Activated CD4-positive, alpha-beta T cell treated with anti-CD3 and anti-CD28 coated beads for 36 hours (primary cell): ENCODE results near the gene PPP1R11. TPM values are rescaled to one million over a fixed set of nuclear protein-coding genes. Genes with fewer than 3 reads are reported as not detected.
"Not testable (repeated sequence)": the region's sequence is repeated elsewhere in the genome, so short reads cannot be mapped to it uniquely, and the experiment has no call there.

Source experiments
- ATAC-seq: fragments of 200-7000 bp; cut with Tn5 transposase; one replicate; pipeline ENCODE4 v1.10.0; 2021; ENCODE audit warnings: mild to moderate bottlenecking, moderate library complexity
- CTCF ChIA-PET: fragments of 350-600 bp; sonication (Branson Sonifier 250); formaldehyde crosslinking; loops from one replicate; lab custom pipeline; 2021; ENCODE audit warnings: antibody characterized with exemption; lab: Charles Lee
- POLR2A ChIA-PET: fragments of 350-600 bp; sonication (Branson Sonifier 250); formaldehyde crosslinking; loops from one replicate; lab custom pipeline; 2021; ENCODE audit warnings: antibody characterized with exemption, inconsistent platforms; lab: Charles Lee
- DNase-seq: peaks from one replicate; pipeline ENCODE4 v3.0.0-alpha.2; 2020
- H3K27ac Mint-ChIP-seq: one replicate; pipeline ENCODE4 v1.8.0; 2021; ENCODE audit warnings: mixed read lengths
- H3K27me3 Mint-ChIP-seq: one replicate; pipeline ENCODE4 v1.8.0; 2021; ENCODE audit warnings: mixed read lengths
- H3K36me3 Mint-ChIP-seq: one replicate; pipeline ENCODE4 v1.8.0; 2021; ENCODE audit warnings: low read depth, mixed read lengths
- H3K4me1 Mint-ChIP-seq: one replicate; pipeline ENCODE4 v1.8.0; 2021; ENCODE audit warnings: mixed read lengths
- H3K4me3 Mint-ChIP-seq: one replicate; pipeline ENCODE4 v1.8.0; 2021; ENCODE audit warnings: mild to moderate bottlenecking, moderate library complexity, mixed read lengths
- H3K9me3 Mint-ChIP-seq: one replicate; pipeline ENCODE4 v1.8.0; 2021; ENCODE audit warnings: low read depth, mixed read lengths
- intact Hi-C, 2 experiments: fragments of 100-400 bp; cut with DNase I in 1 of 2; cut with micrococcal nuclease in 1 of 2; formaldehyde crosslinking; loops; one replicate each; pipeline versions ENCODE4 v1.14.2 to v1.15.1; 2022 to 2024; cut with DNase I, micrococcal nuclease
- total RNA-seq, 2 experiments: library from RNA; stranded (reverse); gene quantifications; one replicate each; pipeline ENCODE4 v1.2.3, GENCODE V29; 2021

PPP1R11 gene
- total RNA-seq: 10 to 100 TPM; 47.8 to 59.9 TPM

DNA sequence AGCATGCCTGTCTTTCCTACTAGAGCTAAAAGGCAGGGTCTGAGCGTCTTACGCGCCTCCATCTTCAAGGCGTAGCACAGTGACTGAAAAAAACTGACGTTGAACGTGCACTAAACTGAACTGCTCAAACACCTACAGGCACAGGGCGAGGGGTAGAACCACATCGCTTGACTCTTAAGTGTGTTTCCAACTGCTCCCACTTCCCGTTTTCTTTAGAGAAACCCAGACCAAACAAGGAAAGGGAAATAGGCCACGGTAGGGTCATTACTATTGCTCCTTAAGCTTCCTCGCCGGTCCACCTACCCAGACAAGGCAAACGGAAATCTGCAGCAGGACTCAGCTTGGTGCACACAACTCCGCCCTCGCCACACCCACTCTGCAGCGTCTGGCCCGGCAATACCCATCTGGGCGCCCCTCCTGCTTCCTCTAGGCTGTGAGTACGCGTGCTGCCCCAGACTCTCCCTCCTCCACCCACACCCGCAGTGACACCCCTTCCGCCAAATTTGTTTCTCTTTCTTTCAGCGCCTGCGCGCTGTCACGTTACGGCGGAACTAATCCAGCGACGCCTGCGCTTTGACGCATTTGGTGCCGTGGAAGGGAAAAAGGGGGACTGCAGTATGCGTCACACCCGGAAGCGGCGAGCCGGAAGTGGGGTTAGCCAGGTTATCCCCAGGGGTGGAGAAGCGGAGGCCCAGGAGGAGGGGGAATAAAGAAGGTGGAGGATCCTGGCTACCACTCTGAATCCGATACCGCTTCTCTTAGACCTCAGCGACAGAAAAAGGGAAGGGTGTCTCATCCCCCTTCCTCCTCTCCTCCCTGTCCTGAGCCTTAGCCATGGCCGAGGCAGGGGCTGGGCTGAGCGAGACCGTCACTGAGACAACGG is at the start of gene PPP1R11:
PPP1R11 (plus strand) TSS at position 622 of the 883 bp plus-strand sequence; CDS start at position 835, 213 bp downstream.
- peak; percentile 99 for DNase-seq
- POLR2A ChIA-PET: interaction anchor here (0.6 kb wide), 2 partner anchors 33 to 434 kb away, joined by 3 to 4 read pairs; partner anchors contain the start of gene GABBR1
- Mint-ChIP-seq H3K27ac (peak within 1 kb of the TSS; percentile 97), H3K4me3 (peak within 1 kb of the TSS; percentile 86), H3K4me1 (peaks cover 53% of the 10 kb centered on the region), H3K9me3 (peaks cover 3% of the 10 kb centered on the region), H3K36me3 (peaks cover 54% of the 10 kb centered on the region), H3K27me3 (peaks cover 7% of the 10 kb centered on the region)
- intact Hi-C loops: loop anchor here (1.0 to 10.0 kb wide), 14 partner anchors 36 to 618 kb away; partner anchors contain the start of genes TRIM26 (in 2 of the 2), ABCF1 (in 1 of the 2), GNL1 (in 1 of the 2) and HLA-A (in 1 of the 2)
- ATAC-seq: peak; percentile 98
- CTCF ChIA-PET: interaction anchor here (0.5 to 1.7 kb wide), 8 partner anchors 8 to 417 kb away, joined by 3 to 5 read pairs (median 4); no protein-coding TSS in a partner anchor

- intact Hi-C loops: no loop called here
Measured at GRCh38 chr6:30019819-30020218, 47.2 kb upstream of the PPP1R11 start.

DNA sequence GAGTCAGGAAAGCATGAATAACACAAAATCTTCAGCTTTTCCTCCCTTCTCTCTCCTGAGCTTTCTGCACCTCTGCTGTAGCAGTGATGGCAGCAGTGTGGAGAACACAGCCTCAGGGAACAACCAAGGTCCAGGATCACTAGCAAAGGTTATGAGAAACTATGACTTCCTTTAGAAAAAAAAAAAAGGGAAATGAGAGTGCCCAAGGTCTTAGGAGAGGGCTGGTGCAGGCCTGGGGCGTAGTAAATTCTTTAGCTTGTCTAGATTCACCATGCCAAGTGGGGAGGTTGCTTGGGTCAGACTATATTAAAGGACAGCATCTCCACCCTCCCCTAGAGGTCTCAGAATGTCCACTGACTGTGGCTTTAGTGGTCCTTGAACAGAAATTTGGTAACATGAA is 46.4 kb upstream of the PPP1R11 start:
- H3K9me3 Mint-ChIP-seq: no peaks in the 10 kb centered on the region
- ChIA-PET POLR2A (no interaction called here), CTCF (no interaction called here)
- ATAC-seq (no peak), DNase-seq (no peak)
- no peak overlapping the region for H3K27ac Mint-ChIP-seq
- no peaks in the 10 kb centered on the region for H3K27me3 Mint-ChIP-seq
- peaks cover 4% of the 10 kb centered on the region for H3K36me3 Mint-ChIP-seq
- no peak overlapping the region for H3K4me3 Mint-ChIP-seq
- intact Hi-C loops: no loop called here
- H3K4me1 Mint-ChIP-seq: no peaks in the 10 kb centered on the region

More at GRCh38 chr6:30019819-30020218, 47.2 kb upstream of the PPP1R11 start:
- no peaks in the 10 kb centered on the region for H3K27me3 Mint-ChIP-seq
- ChIA-PET POLR2A (no interaction called here), CTCF (no interaction called here)
- H3K4me3 Mint-ChIP-seq: no peak overlapping the region
- no peak overlapping the region for H3K27ac Mint-ChIP-seq
- no peaks in the 10 kb centered on the region for H3K4me1 Mint-ChIP-seq
- peaks cover 4% of the 10 kb centered on the region for H3K36me3 Mint-ChIP-seq
- DNase-seq: no peak
- H3K9me3 Mint-ChIP-seq: no peaks in the 10 kb centered on the region
- ATAC-seq: no peak

- intact Hi-C loops: no loop called here
- Mint-ChIP-seq H3K27me3 (no peaks in the 10 kb centered on the region), H3K9me3 (no peaks in the 10 kb centered on the region), H3K36me3 (peaks cover 6% of the 10 kb centered on the region), H3K4me3 (no peak overlapping the region), H3K27ac (no peak overlapping the region), H3K4me1 (no peaks in the 10 kb centered on the region)
- CTCF ChIA-PET: no interaction called here
- no peak for ATAC-seq
- no peak for DNase-seq
- POLR2A ChIA-PET: no interaction called here
Measured at GRCh38 chr6:30022189-30022588, 44.8 kb upstream of the PPP1R11 start.

- intact Hi-C loops, DNase-seq, POLR2A ChIA-PET, CTCF ChIA-PET, H3K4me1 Mint-ChIP-seq, H3K4me3 Mint-ChIP-seq, H3K9me3 Mint-ChIP-seq, H3K36me3 Mint-ChIP-seq, ATAC-seq, H3K27ac Mint-ChIP-seq, H3K27me3 Mint-ChIP-seq: not testable (repeated sequence)
Measured at GRCh38 chr6:30022712-30023111, 44.3 kb upstream of the PPP1R11 start.

- no peak overlapping the region for H3K4me3 Mint-ChIP-seq
- peaks cover 2% of the 10 kb centered on the region for H3K36me3 Mint-ChIP-seq
- CTCF ChIA-PET: interaction anchor here (0.7 to 1.8 kb wide), 7 partner anchors 12 to 375 kb away, joined by 3 to 6 read pairs (median 4); partner anchors contain the start of gene POLR1H
- DNase-seq (no peak), ATAC-seq (no peak)
- intact Hi-C loops: no loop called here
- POLR2A ChIA-PET: interaction anchor here (0.6 kb wide), 1 partner anchor 327 kb away, joined by 5 read pairs; no protein-coding TSS in a partner anchor
- H3K27me3 Mint-ChIP-seq: no peaks in the 10 kb centered on the region
- H3K27ac Mint-ChIP-seq: no peak overlapping the region
- H3K4me1 Mint-ChIP-seq: no peaks in the 10 kb centered on the region
- no peaks in the 10 kb centered on the region for H3K9me3 Mint-ChIP-seq
Measured at GRCh38 chr6:30025186-30025585, 41.8 kb upstream of the PPP1R11 start.

DNA sequence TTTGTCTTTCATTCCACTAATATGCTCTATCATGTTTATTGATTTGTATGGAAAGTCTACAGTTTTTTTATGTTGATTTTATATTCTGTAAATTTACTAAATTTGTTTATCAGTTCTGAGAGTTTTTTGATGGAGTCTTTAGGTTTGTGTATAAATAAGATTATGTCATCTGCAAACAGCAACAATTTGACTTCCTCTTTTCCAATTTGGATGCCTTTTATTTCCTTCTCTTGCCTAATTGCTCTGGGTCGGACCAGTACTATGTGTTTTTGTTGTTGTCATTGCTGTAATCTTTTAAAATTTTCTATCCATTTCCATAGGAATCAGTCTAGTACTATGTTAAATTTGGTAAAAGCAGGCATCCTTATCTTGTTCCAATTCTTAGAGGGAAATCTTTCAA is 37.4 kb upstream of the PPP1R11 start:
- Mint-ChIP-seq H3K4me1 (no peaks in the 10 kb centered on the region), H3K27me3 (no peaks in the 10 kb centered on the region), H3K36me3 (peaks cover 11% of the 10 kb centered on the region), H3K27ac (no peak overlapping the region), H3K4me3 (no peak overlapping the region), H3K9me3 (no peaks in the 10 kb centered on the region)
- CTCF ChIA-PET: interaction anchor here (0.6 kb wide), 1 partner anchor 71 kb away, joined by 3 read pairs; no protein-coding TSS in a partner anchor
- DNase-seq (no peak), ATAC-seq (no peak)
- intact Hi-C loops: no loop called here
- POLR2A ChIA-PET: interaction anchor here (0.7 kb wide), 1 partner anchor 222 kb away, joined by 3 read pairs; no protein-coding TSS in a partner anchor

- no peaks in the 10 kb centered on the region for H3K27me3 Mint-ChIP-seq
- no peak for ATAC-seq
- CTCF ChIA-PET: interaction anchor here (0.7 to 0.9 kb wide), 2 partner anchors 43 to 434 kb away, joined by 3 to 4 read pairs; no protein-coding TSS in a partner anchor
Measured at GRCh38 chr6:30031381-30031780, 35.6 kb upstream of the PPP1R11 start.

GRCh38 chr6:30033440-30033839 is 33.6 kb upstream of the PPP1R11 start:
- POLR2A ChIA-PET, H3K4me1 Mint-ChIP-seq, DNase-seq, H3K27me3 Mint-ChIP-seq, H3K27ac Mint-ChIP-seq, H3K4me3 Mint-ChIP-seq, ATAC-seq, H3K9me3 Mint-ChIP-seq, intact Hi-C loops: not testable (repeated sequence)
- CTCF ChIA-PET: interaction anchor here (0.7 to 1.1 kb wide), 2 partner anchors 98 to 144 kb away, joined by 3 to 4 read pairs; no protein-coding TSS in a partner anchor
- H3K36me3 Mint-ChIP-seq: peaks cover 14% of the 10 kb centered on the region

More at GRCh38 chr6:30031381-30031780, 35.6 kb upstream of the PPP1R11 start:
- POLR2A ChIA-PET: no interaction called here
- Mint-ChIP-seq H3K9me3 (no peaks in the 10 kb centered on the region), H3K36me3 (peaks cover 16% of the 10 kb centered on the region), H3K4me1 (no peaks in the 10 kb centered on the region), H3K27ac (no peak overlapping the region), H3K4me3 (no peak overlapping the region)
- intact Hi-C loops: no loop called here
- DNase-seq: no peak

DNA sequence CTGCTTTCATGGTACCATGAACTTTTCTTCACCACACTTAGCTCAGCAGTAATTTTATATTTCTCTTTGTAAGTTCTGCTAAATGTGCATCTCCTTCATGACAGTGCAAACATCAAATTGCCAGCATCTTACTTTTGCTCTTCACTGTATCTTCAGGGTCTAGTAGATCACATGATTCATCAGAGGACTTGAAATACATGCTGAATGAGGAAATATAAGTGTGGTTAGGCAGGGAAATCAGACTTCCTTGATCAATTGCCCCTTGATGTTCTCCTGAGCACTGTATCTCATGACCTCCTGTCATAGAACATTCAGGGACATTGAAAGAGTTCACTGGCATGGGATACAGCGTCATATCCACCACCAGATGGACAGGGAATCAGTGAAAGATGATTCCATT is 31.2 kb upstream of the PPP1R11 start:
- H3K4me1 Mint-ChIP-seq: no peaks in the 10 kb centered on the region
- no peak overlapping the region for H3K4me3 Mint-ChIP-seq
- H3K36me3 Mint-ChIP-seq: peaks cover 14% of the 10 kb centered on the region
- no peaks in the 10 kb centered on the region for H3K27me3 Mint-ChIP-seq
- H3K27ac Mint-ChIP-seq: no peak overlapping the region
- no peak for ATAC-seq
- no peak for DNase-seq
- intact Hi-C loops: no loop called here
- ChIA-PET CTCF (interaction anchor here (1.3 kb wide), 1 partner anchor 57 kb away, joined by 3 read pairs; no protein-coding TSS in a partner anchor), POLR2A (no interaction called here)
- H3K9me3 Mint-ChIP-seq: no peaks in the 10 kb centered on the region

DNA sequence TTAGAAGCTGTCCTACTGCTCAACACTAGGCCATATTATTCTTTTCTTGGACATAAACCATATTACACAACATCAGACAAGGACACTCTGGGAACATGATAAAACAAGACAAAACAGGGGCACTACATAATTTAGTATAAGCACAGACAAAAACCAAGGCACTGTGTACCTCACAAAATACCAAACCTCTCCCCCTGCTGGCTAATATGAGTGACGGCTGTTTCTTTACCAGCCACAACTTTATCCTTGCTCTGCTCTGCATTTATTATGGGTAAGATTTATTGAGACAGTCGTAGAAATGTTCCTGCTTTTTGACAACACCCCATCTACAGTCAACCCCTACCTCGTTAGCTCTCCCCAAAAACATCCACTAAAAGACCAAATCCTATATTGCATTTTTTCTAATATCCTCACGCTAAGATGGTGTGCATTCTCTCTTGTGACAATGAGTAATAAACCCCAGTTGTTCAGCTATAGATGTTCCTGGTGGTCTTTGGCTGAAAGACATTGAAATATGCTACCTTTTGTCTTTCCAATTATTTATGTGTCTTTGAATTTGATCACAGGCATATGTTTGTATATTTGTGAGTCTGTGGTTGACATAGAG is 29.7 kb upstream of the PPP1R11 start:
- CTCF ChIA-PET: interaction anchor here (0.5 to 1.1 kb wide), 4 partner anchors 10 to 326 kb away, joined by 3 read pairs; no protein-coding TSS in a partner anchor
- ATAC-seq (no peak), DNase-seq (no peak)
- H3K4me3 Mint-ChIP-seq: no peak overlapping the region
- no peaks in the 10 kb centered on the region for H3K4me1 Mint-ChIP-seq
- no peak overlapping the region for H3K27ac Mint-ChIP-seq
- peaks cover 16% of the 10 kb centered on the region for H3K36me3 Mint-ChIP-seq
- no peaks in the 10 kb centered on the region for H3K27me3 Mint-ChIP-seq
- no peaks in the 10 kb centered on the region for H3K9me3 Mint-ChIP-seq
- POLR2A ChIA-PET: no interaction called here
- intact Hi-C loops: no loop called here
